Endothelial cell of hepatic sinusoid (primary cell): ENCODE measurements around the gene OASL.
"Not testable (repeated sequence)": the region's sequence is repeated elsewhere in the genome, so short reads cannot be mapped to it uniquely, and the experiment has no call there.

Source experiments
- in situ Hi-C: cut with HindIII; loops from 2 replicates; pipeline ENCODE4 v1.10.0; 2017; ENCODE audit warnings: low sequenced_read_pairs

OASL gene

GRCh38 chr12:121059031-121059898 lies 20.2 kb upstream of the OASL start:
- in situ Hi-C loops: no loop called here

- in situ Hi-C loops: no loop called here
Measured at GRCh38 chr12:121057794-121058193, 18.7 kb upstream of the OASL start.

DNA sequence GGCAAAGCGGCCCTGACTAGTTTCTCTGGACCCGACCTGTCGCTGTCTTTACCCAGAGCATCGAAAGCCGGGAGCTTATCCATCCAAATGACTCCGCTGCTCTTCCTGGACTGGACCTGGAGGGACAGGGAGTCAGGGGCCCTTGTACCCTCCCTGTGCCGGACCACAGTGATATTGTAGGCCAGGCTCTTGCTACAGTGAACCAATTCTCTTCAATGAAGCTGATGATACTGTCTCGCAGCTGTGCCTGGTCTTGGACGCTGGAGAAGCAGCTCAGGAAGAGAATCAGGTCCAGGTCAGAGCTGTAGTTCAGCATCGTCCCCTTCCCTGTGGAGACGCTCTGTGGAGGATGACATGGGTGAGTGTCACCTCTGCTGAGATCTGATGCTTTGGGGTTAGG lies 14.7 kb upstream of the OASL start:
- in situ Hi-C loops: no loop called here

GRCh38 chr12:121050725-121051124 lies 11.7 kb upstream of the OASL start:
- in situ Hi-C loops: no loop called here

GRCh38 chr12:121048442-121048841 lies 9.4 kb upstream of the OASL start:
- in situ Hi-C loops: no loop called here

GRCh38 chr12:121047400-121047799 lies 8.4 kb upstream of the OASL start:
- in situ Hi-C loops: not testable (repeated sequence)

- in situ Hi-C loops: no loop called here
Measured at GRCh38 chr12:121043067-121043466, 4.0 kb upstream of the OASL start.

DNA sequence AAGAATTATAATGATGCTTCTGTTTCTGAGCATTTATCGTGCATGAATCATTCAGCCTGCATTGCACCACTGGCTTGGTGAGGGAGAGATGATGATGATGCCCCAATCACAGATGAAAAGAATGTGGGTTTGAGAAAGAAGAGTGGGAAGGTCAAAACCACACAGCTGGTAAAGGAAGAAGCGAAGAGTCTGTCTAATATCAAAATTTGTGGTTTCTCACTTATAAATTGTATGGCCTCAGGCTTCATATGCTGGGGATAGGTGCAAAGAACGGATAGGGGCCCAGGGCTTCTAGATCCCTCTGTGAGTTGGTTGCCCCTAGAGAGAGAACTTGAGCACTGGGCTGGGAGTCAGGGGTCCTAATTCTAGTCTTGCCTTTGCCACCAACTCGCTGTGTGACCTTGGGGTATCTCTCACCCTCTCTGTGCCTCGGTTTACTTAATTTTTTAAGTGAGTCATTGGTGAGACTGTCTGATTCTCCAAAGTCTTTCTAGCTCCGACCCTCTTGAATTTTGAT lies 2.2 kb downstream of the OASL start:
- in situ Hi-C loops: no loop called here

- in situ Hi-C loops: no loop called here
Measured at GRCh38 chr12:121034616-121035305, 4.3 kb downstream of the OASL start.

- in situ Hi-C loops: no loop called here
Measured at GRCh38 chr12:121033625-121034349, 5.3 kb downstream of the OASL start.

DNA sequence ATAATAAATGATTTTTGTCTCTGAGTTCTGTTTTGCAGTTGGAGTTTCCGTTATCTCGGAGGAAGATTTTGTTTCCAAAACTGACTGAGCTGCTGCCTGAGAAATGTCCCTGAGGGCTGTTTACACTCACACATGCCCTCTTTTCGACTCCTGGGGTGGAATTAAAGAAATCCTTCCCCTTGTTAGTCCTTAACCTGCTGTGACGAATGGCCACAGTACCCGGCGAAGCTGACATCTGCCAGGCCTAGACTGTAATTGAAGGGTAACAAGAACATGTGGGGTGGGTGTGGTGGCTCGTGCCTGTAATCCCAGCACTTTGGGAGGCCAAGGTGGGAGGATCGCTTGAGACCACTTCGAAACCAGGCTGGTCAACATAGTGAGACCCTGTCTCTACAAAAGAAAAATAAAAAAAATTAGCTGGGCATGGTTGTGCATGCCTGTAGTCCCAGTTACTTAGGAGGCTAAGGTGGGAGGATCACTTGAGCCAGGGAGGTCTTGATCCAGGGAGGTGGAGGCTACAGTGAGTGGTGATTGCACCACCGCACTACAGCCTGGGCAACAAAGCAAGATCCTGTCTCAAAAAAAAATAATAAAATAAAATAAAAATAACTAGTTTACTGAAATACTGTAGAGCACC lies 8.4 kb downstream of the OASL start:
- in situ Hi-C loops: no loop called here

- in situ Hi-C loops: no loop called here
Measured at GRCh38 chr12:121026274-121027045, 12.6 kb downstream of the OASL start.

DNA sequence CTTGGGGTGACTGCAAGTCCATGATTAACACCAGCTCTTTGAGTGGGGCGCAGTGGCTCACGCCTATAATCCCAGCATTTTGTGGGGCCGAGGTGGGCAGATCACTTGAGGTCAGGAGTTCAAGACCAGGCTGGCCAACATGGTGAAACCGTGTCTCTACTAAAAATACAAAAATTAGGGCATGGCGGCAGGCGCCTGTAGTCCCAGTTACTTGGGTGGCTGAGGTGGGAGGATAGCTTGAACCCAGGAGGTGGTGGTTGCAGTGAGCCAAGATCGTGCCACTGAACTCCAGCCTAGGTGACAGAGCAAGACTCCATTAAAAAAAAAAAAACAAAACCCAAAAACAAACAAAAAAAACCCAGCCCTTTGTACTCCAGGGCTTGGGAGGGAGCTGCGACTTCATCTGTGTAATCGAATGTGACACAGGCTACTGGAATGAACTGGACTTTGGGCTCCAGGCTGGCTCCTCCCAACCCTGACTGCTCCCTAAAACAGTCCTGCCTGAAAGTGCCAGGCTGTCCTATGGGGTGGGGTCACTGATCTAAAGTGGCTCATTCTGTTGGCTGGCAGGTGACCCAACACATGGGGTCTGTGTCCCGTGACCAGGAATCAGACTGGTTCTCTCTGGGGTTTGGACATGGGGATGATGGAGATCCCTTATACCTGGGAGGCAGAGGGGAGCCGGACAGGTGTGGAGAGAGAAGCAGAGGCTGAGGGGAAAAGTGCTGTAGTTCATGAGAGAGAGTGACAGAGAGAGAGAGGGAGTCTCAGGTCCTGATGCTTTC lies 13.4 kb downstream of the OASL start:
- in situ Hi-C loops: no loop called here

DNA sequence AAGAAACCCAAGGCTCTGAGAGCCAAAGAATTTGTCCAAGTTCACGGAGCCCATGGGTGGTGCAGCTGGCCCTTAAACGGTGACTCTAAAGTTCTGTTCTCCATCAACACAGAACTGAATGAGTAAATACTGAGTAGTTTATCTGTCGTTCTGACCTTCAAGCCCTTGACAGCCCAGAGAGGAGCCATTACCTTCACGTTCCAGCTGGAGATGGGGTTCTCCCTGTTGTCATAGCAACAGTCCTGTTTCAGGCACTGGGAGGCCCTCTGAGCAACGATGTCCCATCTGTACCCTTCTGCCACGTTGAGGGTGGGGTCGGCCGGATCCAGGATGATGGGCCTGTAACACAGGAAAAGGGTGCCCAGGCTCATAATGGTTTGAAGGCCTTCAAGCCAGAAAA lies 15.2 kb downstream of the OASL start:
- in situ Hi-C loops: no loop called here

DNA sequence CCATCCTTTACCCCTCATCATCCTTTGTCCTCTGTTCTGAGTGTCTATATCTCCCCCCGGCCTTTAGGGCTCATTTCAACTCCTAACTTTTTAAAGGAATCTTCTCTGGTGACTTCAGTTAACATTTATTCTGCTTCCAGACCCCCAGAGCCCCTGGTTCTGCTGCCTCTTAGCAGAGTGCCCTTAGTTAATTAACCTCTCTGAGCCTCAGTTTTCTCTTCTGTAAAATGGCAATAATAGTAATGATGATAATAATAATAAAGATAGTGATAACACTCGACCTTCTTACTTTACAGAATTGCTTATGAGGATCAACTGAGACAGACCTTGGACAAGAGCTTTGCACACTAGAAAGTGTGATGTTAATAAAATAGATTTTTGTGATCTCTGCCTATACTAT lies 16.3 kb downstream of the OASL start:
- in situ Hi-C loops: no loop called here

GRCh38 chr12:121021754-121022153 lies 17.3 kb downstream of the OASL start:
- in situ Hi-C loops: no loop called here

DNA sequence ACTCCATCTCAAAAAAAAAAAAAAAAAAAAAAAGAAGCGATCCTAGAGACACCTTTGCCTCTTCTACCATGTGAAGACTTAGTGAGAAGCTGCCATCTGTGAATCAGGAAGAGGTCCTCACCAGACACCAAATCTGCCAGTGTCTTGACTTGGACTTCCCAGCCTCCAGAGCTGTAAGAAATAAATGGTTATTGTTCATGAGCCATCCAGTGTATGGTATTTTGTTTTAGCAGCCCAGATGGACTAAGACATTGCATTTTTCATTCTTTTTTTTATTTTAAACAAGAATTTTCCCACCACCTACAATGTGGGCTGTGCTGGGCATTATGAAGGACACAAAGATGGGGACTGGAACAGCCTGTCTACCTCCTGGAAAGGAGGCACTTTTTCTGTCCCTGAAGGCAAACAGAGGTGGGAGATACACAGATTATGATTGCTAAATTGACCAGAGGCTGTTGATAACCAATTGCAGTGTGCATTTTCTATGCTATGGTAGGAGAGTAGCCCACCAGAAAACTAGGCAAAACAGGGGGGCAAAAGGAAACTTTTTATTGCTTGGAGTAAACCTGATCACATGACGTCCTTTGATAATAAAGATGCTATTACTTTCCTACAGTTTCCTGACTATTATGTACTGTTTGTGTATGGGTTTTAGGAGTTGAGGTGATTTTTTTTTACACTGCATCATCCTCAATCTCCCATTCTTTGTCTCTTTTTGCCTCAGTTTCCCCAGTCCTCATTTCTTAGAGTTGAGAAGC lies 20.0 kb downstream of the OASL start:
- in situ Hi-C loops: loop anchor here (5.0 kb wide), 1 partner anchor 53 kb away; no protein-coding TSS in a partner anchor

DNA sequence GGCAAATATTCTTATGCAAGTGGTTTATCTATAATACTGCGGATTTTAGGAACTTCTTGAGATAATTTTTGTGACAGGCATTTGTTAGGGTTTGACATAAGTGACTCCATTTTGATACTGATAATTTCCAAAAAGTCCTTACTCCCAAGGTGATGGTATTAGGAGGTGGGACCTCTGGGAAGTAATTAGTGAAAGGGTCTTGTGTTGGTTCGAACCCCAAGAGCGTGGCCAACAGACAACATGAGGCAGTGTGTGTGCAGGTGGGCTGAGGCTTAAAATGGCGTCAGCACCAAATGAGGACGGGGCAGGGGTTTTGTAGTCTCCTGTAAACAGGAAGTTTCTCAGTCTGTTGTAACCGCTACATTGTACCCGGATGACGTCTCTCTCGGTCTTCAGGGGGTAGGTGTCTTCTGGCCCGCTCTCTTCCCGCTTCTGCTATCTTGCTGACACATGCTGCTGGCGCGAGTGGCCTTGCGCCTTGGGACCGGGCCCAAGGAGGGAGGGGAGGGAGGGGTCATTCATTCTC lies 21.0 kb downstream of the OASL start:
- in situ Hi-C loops: loop anchor here (5.0 kb wide), 1 partner anchor 54 kb away; no protein-coding TSS in a partner anchor
